Adrenal gland (tissue), 12 donors: ENCODE data around the gene POLE. TPM values are rescaled to one million over a fixed set of nuclear protein-coding genes. Genes with fewer than 3 reads are reported as not detected.

Experiments used
- DNase-seq, 7 donors: peaks; one replicate each; pipeline ENCODE4 v3.0.0-alpha.2; 2019 to 2020
- H3K27ac ChIP-seq, 5 donors: fragments of 200-600 bp; sonication (generic) in 4 of 5; 1 replicate in 3 of 5; 2 replicates in 2 of 5; pipeline versions ENCODE4 v1.5.1 to v1.8.0; 2016 to 2020; ENCODE audit warnings: mild to moderate bottlenecking in 1 of 5
- H3K27me3 ChIP-seq: fragments of 200-600 bp; 2 replicates; pipeline ENCODE4 v1.8.0; 2021
- H3K36me3 ChIP-seq, 2 donors: fragments of 200-600 bp; replicated peaks in 1 of 2; 1 replicate in 1 of 2; 2 replicates in 1 of 2; pipeline versions ENCODE4 v1.5.1 to v1.8.0; 2018 to 2022
- H3K4me1 ChIP-seq, 2 donors: fragments of 200-600 bp; replicated peaks in 1 of 2; 1 replicate in 1 of 2; 2 replicates in 1 of 2; pipeline versions ENCODE4 v1.5.1 to v1.8.0; 2018 to 2021
- H3K4me3 ChIP-seq, 4 donors: fragments of 200-600 bp; sonication (generic) in 3 of 4; one replicate each; pipeline ENCODE4 v1.5.1; 2016 to 2018
- H3K9me3 ChIP-seq, 3 donors: fragments of 200-600 bp; sonication (generic) in 1 of 3; replicated peaks in 1 of 3; 1 replicate in 2 of 3; 2 replicates in 1 of 3; pipeline versions ENCODE4 v1.5.1 to v1.8.0; 2016 to 2021
- POLR2A ChIP-seq, 2 donors: fragments of 450-650 bp; IDR thresholded peaks; one replicate each; pipeline ENCODE4 v1.6.1; 2017; ENCODE audit warnings: antibody characterized with exemption in 2 of 2, mild to moderate bottlenecking in 2 of 2, moderate library complexity in 1 of 2
- WGBS, 4 donors: extraction: QIAGEN DNeasy Blood & Tissue Kit in 2 of 4; methylation state at CpG; one replicate each; pipeline versions ENCODE4 v1.1.5 to v1.1.7; 2013 to 2017; 5-methylcytosine and 5-hydroxymethylcytosine counted together
- intact Hi-C, 2 donors: fragments of 100-400 bp; cut with DNase I; formaldehyde crosslinking; loops; one replicate each; pipeline versions ENCODE4 v1.14.1 to v1.15.0; 2022 to 2023
- microRNA-seq, 3 donors: library from miRNA; unstranded; fragments of <30 nt; microRNA quantifications; one replicate each; pipeline ENCODE4, GENCODE V29; 2017 to 2020
- polyA plus RNA-seq, 3 donors: library from polyadenylated mRNA; stranded (reverse); fragments of 200-250 nt in 2 of 3; fragments of 350-450 nt in 1 of 3; fragmentation: Illumina TruSeq in 1 of 3; extraction: RNeasy Lipid Tissue Mini Kit (QIAGEN cat#74804) in 1 of 3; gene quantifications; one replicate each; pipeline ENCODE4 v1.2.3, GENCODE V29; 2013 to 2014
- small RNA-seq, 2 donors: library from RNA; depleted of rRNA; stranded (forward); fragments of <200 nt; gene quantifications; one replicate each; pipeline ENCODE3, GENCODE V24; 2016
- total RNA-seq, 9 donors: library from RNA; depleted of rRNA in 4 of 9; stranded (reverse); fragments of >200 nt in 4 of 9; fragments of 120-200 nt in 1 of 9; fragmentation: NEBNext Ultra II Directional in 1 of 9; extraction: Animal tissue kit (Norgen Biotek cat#: 25700) in 1 of 9; gene quantifications; one replicate each; pipeline versions ENCODE4 v1.1.0 to v1.2.4, GENCODE V29; 2013 to 2023
- TF ChIP-seq, protein P1 (sequence below), 6 experiments: fragments of 450-650 bp in 4 of 6; fragments of 200-600 bp in 2 of 6; sonication (generic) in 1 of 6; IDR thresholded peaks; 1 replicate in 5 of 6; 2 replicates in 1 of 6; pipeline versions ENCODE4 v1.5.1 to v1.8.0; 2016 to 2021; ENCODE audit warnings: antibody characterized with exemption in 6 of 6, mild to moderate bottlenecking in 2 of 6, moderate library complexity in 1 of 6
- donor health status: healthy with polysubstance abuse.
- donor health status: Bipolar disorder and iron deficiency.
- donor health status: DM: yes; HTN: yes; CAD: no.
- donor health status: DM: no; HTN: no; CAD: no.
- donor health status: DM: no; HTN: no; CAD: no.
- donor health status: DM: yes; HTN: yes; CAD: no.

Gene POLE
- total and polyA plus RNA-seq, 12 donors, result 4.0 to 43.2 (median 16.1) TPM

DNA sequence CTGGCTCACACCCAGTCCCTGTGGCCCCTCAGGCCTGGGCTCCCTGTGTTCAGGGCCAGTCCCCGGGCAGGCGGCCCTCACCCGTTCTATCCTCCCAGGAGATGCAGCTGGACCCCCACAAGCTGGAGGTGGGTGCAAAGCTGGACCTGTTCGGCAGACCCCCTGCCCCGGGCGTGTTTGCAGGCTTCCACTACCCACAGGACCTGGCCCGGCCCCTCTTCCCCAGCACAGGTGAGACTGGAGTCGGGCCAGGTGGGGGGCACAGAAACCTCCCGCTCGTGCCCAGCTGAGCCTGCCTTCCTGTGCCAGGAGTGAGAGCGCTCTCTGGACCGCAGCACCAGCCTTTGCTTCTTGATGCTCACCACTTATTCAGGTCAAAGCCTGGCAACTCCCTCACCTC lies 110.4 kb downstream of the POLE start:
- TF ChIP-seq POLR2A (IDR thresholded peaks at IDR 0.05), result no peak
- TF ChIP-seq, protein P1, sequence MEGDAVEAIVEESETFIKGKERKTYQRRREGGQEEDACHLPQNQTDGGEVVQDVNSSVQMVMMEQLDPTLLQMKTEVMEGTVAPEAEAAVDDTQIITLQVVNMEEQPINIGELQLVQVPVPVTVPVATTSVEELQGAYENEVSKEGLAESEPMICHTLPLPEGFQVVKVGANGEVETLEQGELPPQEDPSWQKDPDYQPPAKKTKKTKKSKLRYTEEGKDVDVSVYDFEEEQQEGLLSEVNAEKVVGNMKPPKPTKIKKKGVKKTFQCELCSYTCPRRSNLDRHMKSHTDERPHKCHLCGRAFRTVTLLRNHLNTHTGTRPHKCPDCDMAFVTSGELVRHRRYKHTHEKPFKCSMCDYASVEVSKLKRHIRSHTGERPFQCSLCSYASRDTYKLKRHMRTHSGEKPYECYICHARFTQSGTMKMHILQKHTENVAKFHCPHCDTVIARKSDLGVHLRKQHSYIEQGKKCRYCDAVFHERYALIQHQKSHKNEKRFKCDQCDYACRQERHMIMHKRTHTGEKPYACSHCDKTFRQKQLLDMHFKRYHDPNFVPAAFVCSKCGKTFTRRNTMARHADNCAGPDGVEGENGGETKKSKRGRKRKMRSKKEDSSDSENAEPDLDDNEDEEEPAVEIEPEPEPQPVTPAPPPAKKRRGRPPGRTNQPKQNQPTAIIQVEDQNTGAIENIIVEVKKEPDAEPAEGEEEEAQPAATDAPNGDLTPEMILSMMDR (IDR thresholded peaks at IDR 0.05), result no peak

DNA sequence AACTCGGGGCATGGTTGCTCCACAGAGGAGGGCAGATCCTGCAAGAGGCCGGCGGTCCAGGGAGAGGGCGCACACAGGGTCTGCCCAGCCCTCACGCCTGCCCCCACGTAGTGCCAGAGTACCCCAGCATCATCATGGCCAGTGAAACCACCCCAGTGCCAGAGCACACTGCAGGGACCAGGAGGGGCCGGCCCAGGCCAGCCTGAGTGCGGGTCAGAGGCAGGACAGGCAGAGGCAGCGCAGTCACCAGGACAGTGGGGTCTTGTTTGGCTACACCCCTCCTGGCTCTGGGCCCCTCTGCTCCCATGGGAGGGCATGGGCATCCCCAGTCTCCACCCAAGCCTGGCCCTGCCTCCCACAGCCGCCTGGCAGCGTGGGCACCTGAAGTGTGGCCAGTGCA lies 111.5 kb downstream of the POLE start:
- no peak for DNase-seq
- Histone ChIP-seq H3K36me3 (peaks cover 0 to 29% of the 10 kb centered on the region in 2 donors), H3K9me3 (no peaks in the 10 kb centered on the region), H3K27me3 (no peaks in the 10 kb centered on the region), H3K4me1 (no peaks in the 10 kb centered on the region), H3K27ac (no peak overlapping the region), H3K4me3 (no peak overlapping the region)
- intact Hi-C loops, result no loop called here
- 91 to 96% (median 94%) methylated on average over 8 to 11 of the region's 11 CpGs for whole genome bisulfite sequencing, 4 donors
- no peak for TF ChIP-seq POLR2A (IDR thresholded peaks at IDR 0.05)
- TF ChIP-seq, protein P1 (IDR thresholded peaks at IDR 0.05), result no peak

More for the DNA sequence above, 110.4 kb downstream of the POLE start:
- no peaks in the 10 kb centered on the region for H3K4me1 ChIP-seq
- 94 to 96% (median 96%) methylated on average over 3 to 12 of the region's 12 CpGs for WGBS, 4 donors
- H3K27ac ChIP-seq, result no peak overlapping the region
- peaks cover 0 to 29% of the 10 kb centered on the region in 2 donors for H3K36me3 ChIP-seq
- no peak overlapping the region for H3K4me3 ChIP-seq
- intact Hi-C loops, result no loop called here
- no peak for DNase-seq
- H3K27me3 ChIP-seq, result no peaks in the 10 kb centered on the region
- no peaks in the 10 kb centered on the region for H3K9me3 ChIP-seq

- no peaks in the 10 kb centered on the region for H3K4me1 ChIP-seq
- 95 to 100% (median 97%) methylated on average over 12 to 39 of the region's 39 CpGs for WGBS, 4 donors
- no peak for DNase-seq
- intact Hi-C loops, result no loop called here
- peaks cover 0 to 23% of the 10 kb centered on the region in 2 donors for H3K36me3 ChIP-seq
- H3K27me3 ChIP-seq, result no peaks in the 10 kb centered on the region
- H3K9me3 ChIP-seq, result no peaks in the 10 kb centered on the region
- TF ChIP-seq, protein P1 (IDR thresholded peaks at IDR 0.05), result no peak
- no peak for TF ChIP-seq POLR2A (IDR thresholded peaks at IDR 0.05)
- no peak overlapping the region for H3K4me3 ChIP-seq
- no peak overlapping the region for H3K27ac ChIP-seq
Measured at GRCh38 chr12:132574271-132574996, 112.7 kb downstream of the POLE start.

Small RNA genes within 50 kb of the gene (microRNA-seq; reads per million reads assigned to microRNA genes)
- 0 to 1.1 (median 0.57) reads per million in 3 donors for gene MIR6763

Small RNA genes within 50 kb of the gene (small RNA-seq; reads per million reads assigned to genes)
- 0 reads per million in 2 donors for gene MIR6763
- gene RNA5SP379, result 0 to 0.08 reads per million in 2 donors

Other genes starting within 250 kb of the POLE start
- gene FBRSL1, start 197.2 kb downstream of the POLE start, total RNA-seq, result 10 to 100 TPM in 8 of 9 donors, 1 to 10 TPM in 1; 5.3 to 63.8 (median 20.4) TPM
- gene FBRSL1, start 197.2 kb downstream of the POLE start, polyA plus RNA-seq, result 10 to 100 TPM; 10.9 to 62.3 (median 41.9) TPM
- gene LRCOL1, start 76.8 kb downstream of the POLE start, total RNA-seq, result 1 to 10 TPM in 3 of 9 donors, under 1 TPM in 2, not detected in 4; 0.22 to 1.4 (median 1.3) TPM
- 1 to 10 TPM in 1 of 3 donors, under 1 TPM in 1, not detected in 1; 0.88 to 1.2 TPM for gene LRCOL1, start 76.8 kb downstream of the POLE start, polyA plus RNA-seq
- gene P2RX2, start 68.6 kb downstream of the POLE start, total RNA-seq, result under 1 TPM in 1 of 9 donors, not detected in 8; 0.11 TPM
- 1 to 10 TPM in 1 of 3 donors, under 1 TPM in 1, not detected in 1; 0.44 to 1.9 TPM for gene P2RX2, start 68.6 kb downstream of the POLE start, polyA plus RNA-seq
- 10 to 100 TPM; 12.6 to 51.7 (median 23.5) TPM for gene PXMP2, start 245 bp upstream of the POLE start, total RNA-seq
- gene PXMP2, start 245 bp upstream of the POLE start, polyA plus RNA-seq, result 1 to 10 TPM; 8.2 to 9.0 (median 8.6) TPM
- 10 to 100 TPM; 23.8 to 53.6 (median 36.1) TPM for gene PGAM5, start 23.5 kb upstream of the POLE start, total RNA-seq
- gene PGAM5, start 23.5 kb upstream of the POLE start, polyA plus RNA-seq, result 10 to 100 TPM; 12.7 to 29.9 (median 16.7) TPM
- gene ANKLE2, start 74.5 kb upstream of the POLE start, total RNA-seq, result 10 to 100 TPM; 43.6 to 76.1 (median 60.9) TPM
- gene ANKLE2, start 74.5 kb upstream of the POLE start, polyA plus RNA-seq, result 10 to 100 TPM; 53.3 to 70.5 (median 56.6) TPM
- gene GOLGA3, start 141.5 kb upstream of the POLE start, total RNA-seq, result 10 to 100 TPM; 34.0 to 83.5 (median 55.7) TPM
- 10 to 100 TPM; 11.7 to 30.1 (median 20.3) TPM for gene GOLGA3, start 141.5 kb upstream of the POLE start, polyA plus RNA-seq
- gene CHFR, start 200.3 kb upstream of the POLE start, total RNA-seq, result 10 to 100 TPM; 14.9 to 37.6 (median 26.5) TPM
- 10 to 100 TPM; 17.8 to 54.4 (median 41.8) TPM for gene CHFR, start 200.3 kb upstream of the POLE start, polyA plus RNA-seq